Choroid plexus epithelial cell (primary cell): ENCODE results near the gene HAPSTR1.
A peak's percentile ranks its signal among the peaks of the same experiment; 100 is the strongest.

ENCODE experiments used
- DNase-seq: peaks from one replicate; pipeline ENCODE4 v3.0.0-alpha.2; 2010; ENCODE audit warnings: low read depth
- H3K4me3 ChIP-seq: 2 replicates; pipeline ENCODE4 v1.5.1; 2011; ENCODE audit warnings: low read depth, mild to moderate bottlenecking, control low read depth, low read length, moderate library complexity
- CTCF ChIP-seq: conservative IDR thresholded peaks from 2 replicates; pipeline ENCODE4 v1.5.1; 2011; ENCODE audit warnings: low read depth, mild to moderate bottlenecking, control low read depth, inconsistent platforms, low read length, moderate library complexity

The HAPSTR1 gene

GRCh38 chr16:9097266-9098219 is 6.1 kb downstream of the HAPSTR1 start:
- H3K4me3 ChIP-seq, result no peak overlapping the region

GRCh38 chr16:9098377-9099090 is 7.1 kb downstream of the HAPSTR1 start:
- no peak for DNase-seq
- no peak for TF ChIP-seq CTCF

More at GRCh38 chr16:9097266-9098219, 6.1 kb downstream of the HAPSTR1 start:
- TF ChIP-seq CTCF, result no peak
- no peak for DNase-seq

GRCh38 chr16:9099131-9099625 is 7.7 kb downstream of the HAPSTR1 start:
- no peak overlapping the region for H3K4me3 ChIP-seq
- TF ChIP-seq CTCF, result no peak
- DNase-seq, result no peak

More at GRCh38 chr16:9098377-9099090, 7.1 kb downstream of the HAPSTR1 start:
- no peak overlapping the region for H3K4me3 ChIP-seq

GRCh38 chr16:9102379-9102778 is 10.9 kb downstream of the HAPSTR1 start:
- DNase-seq, result peak; percentile 90
- H3K4me3 ChIP-seq, result no peak overlapping the region
- TF ChIP-seq CTCF, result no peak

GRCh38 chr16:9102943-9103342 is 11.5 kb downstream of the HAPSTR1 start:
- DNase-seq, result no peak
- no peak for TF ChIP-seq CTCF
- no peak overlapping the region for H3K4me3 ChIP-seq

GRCh38 chr16:9103546-9103945 is 12.1 kb downstream of the HAPSTR1 start:
- H3K4me3 ChIP-seq, result no peak overlapping the region
- no peak for DNase-seq
- no peak for TF ChIP-seq CTCF
